Gastrocnemius medialis (tissue), 4 donors: ENCODE results near the gene PHACTR1. TPM values are rescaled to one million over a fixed set of nuclear protein-coding genes. Genes with fewer than 3 reads are reported as not detected.

Source experiments
- ATAC-seq, 2 donors: fragments of 150-250 bp; one replicate each; pipeline ENCODE4 v1.9.1; 2016
- DNase-seq, 2 donors: peaks; one replicate each; pipeline ENCODE4 v3.0.0-alpha.2; 2019
- H3K27ac ChIP-seq, 4 donors: fragments of 200-600 bp; sonication (generic); 1 replicate in 1 of 4; 2 replicates in 3 of 4; pipeline ENCODE4 v1.5.1; 2016 to 2018; ENCODE audit warnings: mild to moderate bottlenecking in 2 of 4, moderate library complexity in 1 of 4
- H3K27me3 ChIP-seq, 3 donors: fragments of 200-600 bp; sonication (generic) in 2 of 3; 1 replicate in 1 of 3; 2 replicates in 2 of 3; pipeline versions ENCODE4 v1.5.1 to v1.6.0; 2016 to 2019; ENCODE audit warnings: mild to moderate bottlenecking in 1 of 3, moderate library complexity in 1 of 3
- H3K36me3 ChIP-seq, 2 donors: fragments of 200-600 bp; sonication (generic) in 1 of 2; one replicate each; pipeline ENCODE4 v1.5.1; 2017 to 2018
- H3K4me1 ChIP-seq, 2 donors: fragments of 200-600 bp; sonication (generic) in 1 of 2; one replicate each; pipeline ENCODE4 v1.5.1; 2016 to 2017; ENCODE audit warnings: mild to moderate bottlenecking in 2 of 2
- H3K4me3 ChIP-seq, 4 donors: fragments of 200-600 bp; sonication (generic) in 3 of 4; 1 replicate in 1 of 4; 2 replicates in 3 of 4; pipeline ENCODE4 v1.5.1; 2016 to 2019; ENCODE audit warnings: mild to moderate bottlenecking in 2 of 4
- H3K9me3 ChIP-seq, 3 donors: fragments of 200-600 bp; sonication (generic) in 2 of 3; 1 replicate in 1 of 3; 2 replicates in 2 of 3; pipeline ENCODE4 v1.5.1; 2016 to 2019
- CTCF ChIP-seq, 5 experiments: fragments of 450-650 bp in 3 of 5; fragments of 200-600 bp in 2 of 5; sonication (generic) in 2 of 5; IDR thresholded peaks in 4 of 5; conservative IDR thresholded peaks in 1 of 5; 1 replicate in 4 of 5; 2 replicates in 1 of 5; pipeline ENCODE4 v1.5.1; 2016 to 2019; ENCODE audit warnings: antibody characterized with exemption in 5 of 5, mild to moderate bottlenecking in 3 of 5, moderate library complexity in 3 of 5
- POLR2A ChIP-seq, 2 donors: fragments of 450-650 bp; IDR thresholded peaks; one replicate each; pipeline ENCODE4 v1.6.1; 2017; ENCODE audit warnings: antibody characterized with exemption in 2 of 2, mild to moderate bottlenecking in 2 of 2, moderate library complexity in 2 of 2
- in situ Hi-C, 4 donors: fragments of 200-750 bp; cut with MboI; loops; one replicate each; pipeline versions ENCODE4 v1.15.0 to v1.8.0; 2017; ENCODE audit warnings: low sequenced_read_pairs in 4 of 4
- intact Hi-C: fragments of 100-400 bp; cut with DNase I; formaldehyde crosslinking; loops from one replicate; pipeline ENCODE4 v1.15.1; 2023; ENCODE audit warnings: low total_unique reads
- total RNA-seq, 4 donors: library from RNA; depleted of rRNA; stranded (reverse); fragments of >200 nt; gene quantifications; one replicate each; pipeline versions ENCODE4 v1.1.0 to v1.2.3, GENCODE V29; 2016

PHACTR1 gene
- total RNA-seq, 4 donors from 2014 or later = 0.07 to 0.82 (median 0.21) TPM

GRCh38 chr6:13190376-13190775 is 473.8 kb downstream of the PHACTR1 start:
- Histone ChIP-seq H3K27me3 (no peaks in the 10 kb centered on the region), H3K4me3 (no peak overlapping the region), H3K9me3 (no peaks in the 10 kb centered on the region), H3K27ac (no peak overlapping the region), H3K36me3 (no peaks in the 10 kb centered on the region), H3K4me1 (no peaks in the 10 kb centered on the region)
- TF ChIP-seq CTCF (IDR thresholded peaks at IDR 0.05 in 4 of 5, conservative IDR thresholded peaks at IDR 0.05 in 1 of 5) = no peak
- no peak for TF ChIP-seq POLR2A (IDR thresholded peaks at IDR 0.05)
- in situ Hi-C loops (no loop called here), intact Hi-C loops (no loop called here)
- no peak for ATAC-seq
- no peak for DNase-seq

GRCh38 chr6:13191461-13191860 is 474.9 kb downstream of the PHACTR1 start:
- in situ Hi-C loops = no loop called here
- no peaks in the 10 kb centered on the region for H3K9me3 ChIP-seq
- H3K36me3 ChIP-seq = no peaks in the 10 kb centered on the region
- H3K27ac ChIP-seq = no peak overlapping the region
- DNase-seq (no peak), ATAC-seq (no peak)
- TF ChIP-seq POLR2A (IDR thresholded peaks at IDR 0.05) (no peak), CTCF (IDR thresholded peaks at IDR 0.05 in 4 of 5, conservative IDR thresholded peaks at IDR 0.05 in 1 of 5) (no peak)
- H3K4me1 ChIP-seq = no peaks in the 10 kb centered on the region
- intact Hi-C loops = no loop called here
- H3K27me3 ChIP-seq = no peaks in the 10 kb centered on the region
- H3K4me3 ChIP-seq = no peak overlapping the region

GRCh38 chr6:13194852-13195251 is 478.3 kb downstream of the PHACTR1 start:
- Histone ChIP-seq H3K9me3 (no peaks in the 10 kb centered on the region), H3K27me3 (no peaks in the 10 kb centered on the region), H3K27ac (no peak overlapping the region), H3K36me3 (no peaks in the 10 kb centered on the region), H3K4me3 (no peak overlapping the region), H3K4me1 (no peaks in the 10 kb centered on the region)
- DNase-seq = peak in 1 of 2 donors; percentile 14
- intact Hi-C loops = loop anchor here (5.0 kb wide), 1 partner anchor 137 kb away; no protein-coding TSS in a partner anchor
- in situ Hi-C loops = no loop called here
- ATAC-seq = no peak
- TF ChIP-seq POLR2A (IDR thresholded peaks at IDR 0.05) (no peak), CTCF (IDR thresholded peaks at IDR 0.05 in 4 of 5, conservative IDR thresholded peaks at IDR 0.05 in 1 of 5) (peak in 2 of 5 experiments; percentile 24 to 25)

- ATAC-seq (no peak), DNase-seq (no peak)
- intact Hi-C loops (loop anchor here (5.0 kb wide), 1 partner anchor 136 kb away; no protein-coding TSS in a partner anchor), in situ Hi-C loops (no loop called here)
- no peaks in the 10 kb centered on the region for H3K9me3 ChIP-seq
- no peak overlapping the region for H3K4me3 ChIP-seq
- no peaks in the 10 kb centered on the region for H3K4me1 ChIP-seq
- H3K36me3 ChIP-seq = no peaks in the 10 kb centered on the region
- no peak overlapping the region for H3K27ac ChIP-seq
- H3K27me3 ChIP-seq = no peaks in the 10 kb centered on the region
- no peak for TF ChIP-seq CTCF (IDR thresholded peaks at IDR 0.05 in 4 of 5, conservative IDR thresholded peaks at IDR 0.05 in 1 of 5)
Measured at GRCh38 chr6:13195803-13196202, 479.2 kb downstream of the PHACTR1 start.

GRCh38 chr6:13198168-13198567 is 481.6 kb downstream of the PHACTR1 start:
- Histone ChIP-seq H3K36me3 (no peaks in the 10 kb centered on the region), H3K4me1 (no peaks in the 10 kb centered on the region), H3K27ac (no peak overlapping the region), H3K4me3 (no peak overlapping the region), H3K27me3 (no peaks in the 10 kb centered on the region), H3K9me3 (no peaks in the 10 kb centered on the region)
- TF ChIP-seq CTCF (IDR thresholded peaks at IDR 0.05 in 4 of 5, conservative IDR thresholded peaks at IDR 0.05 in 1 of 5) (no peak), POLR2A (IDR thresholded peaks at IDR 0.05) (no peak)
- in situ Hi-C loops = no loop called here
- intact Hi-C loops = loop anchor here (5.0 kb wide), 1 partner anchor 134 kb away; no protein-coding TSS in a partner anchor
- ATAC-seq = no peak
- DNase-seq = no peak
